Measurements from ENCODE around the gene CCDC181. TPM values are rescaled to one million over a fixed set of nuclear protein-coding genes. Genes with fewer than 3 reads are reported as not detected.

The CCDC181 gene
- polyA plus RNA-seq, 2 of the 4 experiments (the other 2 are of a cell fraction): 0.26 to 0.35 TPM

GRCh38 chr1:169452921-169453320 is 25.6 kb upstream of the CCDC181 start:
- CTCF ChIA-PET: interaction anchor here (0.8 kb wide), 1 partner anchor 95 kb away, joined by 3 read pairs; no protein-coding TSS in a partner anchor
- WGBS (ENCODE audit: missing lambda C conversion rate): 92% methylated on average over 2 of the region's 2 CpGs
- no peak for ATAC-seq
- Histone ChIP-seq H3K9me3 (peaks cover 15% of the 10 kb centered on the region; the same call in 2 of the 3 replicates), H3K4me2 (no peak overlapping the region), H3K27ac (no peak overlapping the region), H3K4me3 (no peak overlapping the region), H3K4me1 (no peaks in the 10 kb centered on the region)
- POLR2A ChIA-PET: no interaction called here
- no peak for TF ChIP-seq TP53 (CRISPR knock-in tag; IDR thresholded peaks at IDR 0.05)
- peak; percentile 39 for TF ChIP-seq MAFK (IDR thresholded peaks at IDR 0.05; ENCODE audit: partially characterized antibody)
- no peak for TF ChIP-seq CEBPB (IDR thresholded peaks at IDR 0.05)
- TF ChIP-seq USF2 (IDR thresholded peaks at IDR 0.05): no peak
- no peak for TF ChIP-seq HOXB5 (CRISPR knock-in tag; IDR thresholded peaks at IDR 0.05)
- TF ChIP-seq CTCF (IDR thresholded peaks at IDR 0.05): no peak
- no peak for TF ChIP-seq RARB (CRISPR knock-in tag; IDR thresholded peaks at IDR 0.05)
- DNase-seq (ENCODE audit: low read depth in 1 of 2, low spot score in 1 of 2): no peak
- FAIRE-seq: no peak

GRCh38 chr1:169451218-169451824 is 24.0 kb upstream of the CCDC181 start:
- FAIRE-seq (no peak), DNase-seq (ENCODE audit: low read depth in 1 of 2, low spot score in 1 of 2) (peak in 1 of 2 experiments; percentile 7), ATAC-seq (no peak)
- TF ChIP-seq PHF8 (IDR thresholded peaks at IDR 0.05; ENCODE audit: borderline replicate concordance, low read depth) (no peak), ESRRA (IDR thresholded peaks at IDR 0.05; ENCODE audit: borderline replicate concordance, low read length) (no peak), NFE2L2 (conservative IDR thresholded peaks at IDR 0.05; ENCODE audit: low read length) (no peak), PBX3 (IDR thresholded peaks at IDR 0.05) (no peak), TP53 (CRISPR knock-in tag; IDR thresholded peaks at IDR 0.05) (no peak), CTCF (IDR thresholded peaks at IDR 0.05) (no peak), HES2 (IDR thresholded peaks at IDR 0.05) (no peak)
- Histone ChIP-seq H3K4me3 (no peak overlapping the region), H3K4me2 (no peak overlapping the region), H3K27ac (no peak overlapping the region), H3K4me1 (no peaks in the 10 kb centered on the region), H3K9me3 (peaks cover under 1% of the 10 kb centered on the region; the same call in 1 of the 3 replicates)
- CTCF ChIA-PET: interaction anchor here (0.7 kb wide), 1 partner anchor 21 kb away, joined by 4 read pairs; no protein-coding TSS in a partner anchor
- WGBS (ENCODE audit: missing lambda C conversion rate): 68% methylated on average over 1 of the region's 1 CpG
- POLR2A ChIA-PET: no interaction called here

- ATAC-seq: no peak
- Histone ChIP-seq H3K9me3 (no peaks in the 10 kb centered on the region), H3K4me3 (no peak overlapping the region), H3K27ac (no peak overlapping the region), H3K4me1 (no peaks in the 10 kb centered on the region), H3K4me2 (no peak overlapping the region)
- POLR2A ChIA-PET: no interaction called here
- FAIRE-seq: peak; percentile 74
- TF ChIP-seq NFE2L2 (conservative IDR thresholded peaks at IDR 0.05; ENCODE audit: low read length) (no peak), FOXS1 (CRISPR knock-in tag; IDR thresholded peaks at IDR 0.05) (no peak), JUNB (IDR thresholded peaks at IDR 0.05) (no peak)
- WGBS (ENCODE audit: missing lambda C conversion rate): 25% methylated on average over 3 of the region's 3 CpGs
- CTCF ChIA-PET: no interaction called here
- DNase-seq (ENCODE audit: low read depth in 1 of 2, low spot score in 1 of 2): no peak
These were observed 16.6 kb upstream of the CCDC181 start for GRCh38 chr1:169443923-169444322.
